ENCODE measurements around the gene ADCYAP1R1.

DNA sequence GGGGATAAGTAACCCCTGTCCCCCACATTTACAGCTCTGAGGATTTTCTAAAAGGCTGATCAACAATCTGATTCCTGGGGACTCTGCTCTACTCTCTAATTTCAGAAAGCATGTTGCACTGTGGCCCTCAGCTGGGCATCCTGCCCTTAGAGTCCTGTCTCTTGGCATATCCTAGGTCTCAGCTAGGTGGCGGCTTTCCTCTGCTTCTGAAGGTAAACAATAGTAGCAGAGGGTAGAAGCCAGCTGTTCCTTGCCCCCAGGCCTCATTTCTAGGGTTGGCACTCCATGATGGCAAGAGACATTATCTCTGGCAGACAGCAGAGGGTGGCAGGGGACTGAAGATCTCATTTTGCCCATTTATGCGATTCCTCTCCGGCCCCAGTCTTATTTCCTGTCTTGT lies 77.0 kb downstream of the ADCYAP1R1 start:
- TF ChIP-seq POLR2A (IDR thresholded peaks at IDR 0.05; ENCODE audit: low read length) (no peak), GATA1 (IDR thresholded peaks at IDR 0.05; ENCODE audit: low read depth, low read length) (no peak)

Measured in erythroblast (primary cell).